ENCODE measurements around the gene KDM4C.

DNA sequence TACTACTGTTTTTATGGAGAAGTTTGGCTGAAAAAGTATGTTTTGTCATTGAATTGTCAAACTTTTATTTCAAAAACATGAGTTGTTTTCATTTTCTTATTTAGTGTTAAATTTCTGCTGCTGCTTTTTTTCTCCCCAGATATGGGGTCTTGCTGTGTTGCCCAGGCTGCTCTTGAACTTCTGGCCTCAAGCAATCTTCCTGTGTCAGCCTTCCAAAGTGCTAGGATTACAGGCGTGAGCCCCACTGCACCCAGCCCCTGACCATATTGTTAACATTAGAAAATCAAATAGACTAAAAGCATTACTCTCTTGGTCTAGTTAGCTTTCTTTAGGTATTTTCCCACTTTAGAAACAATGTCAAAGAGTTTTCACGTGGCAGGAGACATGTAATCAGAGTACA, 215.3 kb downstream of the KDM4C start:
- TF ChIP-seq POLR2A (IDR thresholded peaks at IDR 0.05), result no peak
- TF ChIP-seq, protein P1, sequence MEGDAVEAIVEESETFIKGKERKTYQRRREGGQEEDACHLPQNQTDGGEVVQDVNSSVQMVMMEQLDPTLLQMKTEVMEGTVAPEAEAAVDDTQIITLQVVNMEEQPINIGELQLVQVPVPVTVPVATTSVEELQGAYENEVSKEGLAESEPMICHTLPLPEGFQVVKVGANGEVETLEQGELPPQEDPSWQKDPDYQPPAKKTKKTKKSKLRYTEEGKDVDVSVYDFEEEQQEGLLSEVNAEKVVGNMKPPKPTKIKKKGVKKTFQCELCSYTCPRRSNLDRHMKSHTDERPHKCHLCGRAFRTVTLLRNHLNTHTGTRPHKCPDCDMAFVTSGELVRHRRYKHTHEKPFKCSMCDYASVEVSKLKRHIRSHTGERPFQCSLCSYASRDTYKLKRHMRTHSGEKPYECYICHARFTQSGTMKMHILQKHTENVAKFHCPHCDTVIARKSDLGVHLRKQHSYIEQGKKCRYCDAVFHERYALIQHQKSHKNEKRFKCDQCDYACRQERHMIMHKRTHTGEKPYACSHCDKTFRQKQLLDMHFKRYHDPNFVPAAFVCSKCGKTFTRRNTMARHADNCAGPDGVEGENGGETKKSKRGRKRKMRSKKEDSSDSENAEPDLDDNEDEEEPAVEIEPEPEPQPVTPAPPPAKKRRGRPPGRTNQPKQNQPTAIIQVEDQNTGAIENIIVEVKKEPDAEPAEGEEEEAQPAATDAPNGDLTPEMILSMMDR (IDR thresholded peaks at IDR 0.05), result no peak
